PC-3 (cell line): Measurements from ENCODE around the gene SYNGR4. TPM values are rescaled to one million over a fixed set of nuclear protein-coding genes. Genes with fewer than 3 reads are reported as not detected.

Experiments used
- ATAC-seq: fragments of 200-7000 bp; cut with Tn5 transposase; 2 replicates; pipeline ENCODE4 v1.9.1; 2020; ENCODE audit warnings: mild to moderate bottlenecking, moderate library complexity
- BruUV-seq: library from RNA; stranded (reverse); fragments of 400-500 nt; replicated peaks from 2 replicates; lab custom pipeline; 2021; lab: Mats Ljungman, UMichigan
- CTCF ChIA-PET: fragments of 300-600 bp; sonication (Branson Sonifier 250); formaldehyde crosslinking; loops from one replicate; lab custom pipeline; 2022; ENCODE audit warnings: antibody characterized with exemption; lab: Charles Lee
- POLR2A ChIA-PET: fragments of 300-600 bp; sonication (Branson Sonifier 250); formaldehyde crosslinking; loops from one replicate; lab custom pipeline; 2022; ENCODE audit warnings: antibody characterized with exemption; ENCODE audit not compliant: unreplicated experiment; lab: Charles Lee
- DNase-seq: peaks from one replicate; pipeline ENCODE4 v3.0.0-alpha.2; 2015
- H2AFZ ChIP-seq: fragments of 300-600 bp; sonication (generic); 2 replicates; pipeline ENCODE4 v1.6.0; 2016; ENCODE audit warnings: antibody characterized with exemption, low read length
- H3F3A ChIP-seq: fragments of 300-600 bp; sonication (generic); one replicate; pipeline ENCODE4 v1.6.0; 2017; ENCODE audit warnings: antibody characterized with exemption, low read length, control low read depth, mild to moderate bottlenecking; ENCODE audit not compliant: unreplicated experiment
- H3K27ac ChIP-seq: fragments of 300-600 bp; sonication (generic); 2 replicates; pipeline ENCODE4 v1.5.1; 2016; ENCODE audit warnings: mild to moderate bottlenecking, low read length
- H3K27me3 ChIP-seq: fragments of 300-600 bp; sonication (generic); 2 replicates; pipeline ENCODE4 v1.6.1; 2016; ENCODE audit warnings: low read length, mixed read lengths
- H3K36me3 ChIP-seq: fragments of 300-600 bp; sonication (generic); 2 replicates; pipeline ENCODE4 v1.6.1; 2016; ENCODE audit warnings: low read depth, mixed run types, low read length, mixed read lengths
- H3K4me1 ChIP-seq: fragments of 300-600 bp; sonication (generic); 2 replicates; pipeline ENCODE4 v1.5.1; 2016; ENCODE audit warnings: low read length; ENCODE audit not compliant: insufficient read depth
- H3K4me2 ChIP-seq: fragments of 300-600 bp; sonication (generic); 2 replicates; pipeline ENCODE4 v1.6.0; 2016; ENCODE audit warnings: low read length
- H3K4me3 ChIP-seq: fragments of 300-600 bp; sonication (generic); 2 replicates; pipeline ENCODE4 v1.5.1; 2016; ENCODE audit warnings: mild to moderate bottlenecking, low read length, mixed read lengths
- H3K79me2 ChIP-seq: fragments of 300-600 bp; sonication (generic); 2 replicates; pipeline ENCODE4 v1.6.1; 2017; ENCODE audit warnings: low read length, mixed read lengths
- H3K9ac ChIP-seq: fragments of 300-600 bp; sonication (generic); 2 replicates; pipeline ENCODE4 v1.6.0; 2016; ENCODE audit warnings: mild to moderate bottlenecking, low read length
- H3K9me2 ChIP-seq: fragments of 300-600 bp; sonication (generic); replicated peaks from 2 replicates; pipeline ENCODE4 v1.6.1; 2016; ENCODE audit warnings: mixed run types, low read length, mixed read lengths
- H3K9me3 ChIP-seq: fragments of 300-600 bp; sonication (generic); 2 replicates; pipeline ENCODE4 v1.6.1; 2016; ENCODE audit warnings: low read length, mixed read lengths
- H4K20me1 ChIP-seq: fragments of 300-600 bp; sonication (generic); 2 replicates; pipeline ENCODE4 v1.6.1; 2016; ENCODE audit warnings: low read length, mixed read lengths
- CTCF ChIP-seq: fragments of 300-600 bp; sonication (generic); conservative IDR thresholded peaks from 2 replicates; pipeline ENCODE4 v1.5.1; 2017; ENCODE audit warnings: antibody characterized with exemption, low read depth, mild to moderate bottlenecking, low read length
- EZH2 ChIP-seq: fragments of 300-600 bp; sonication (generic); IDR thresholded peaks from one replicate; pipeline ENCODE4 v1.6.1; 2017; ENCODE audit warnings: antibody characterized with exemption, mild to moderate bottlenecking, low read length; ENCODE audit not compliant: unreplicated experiment
- EZH2phosphoT487 ChIP-seq: fragments of 300-600 bp; sonication (generic); IDR thresholded peaks from 2 replicates; pipeline ENCODE4 v1.6.1; 2018; ENCODE audit warnings: mild to moderate bottlenecking, antibody characterized with exemption, low read length, borderline replicate concordance
- intact Hi-C: fragments of 100-400 bp; cut with micrococcal nuclease; formaldehyde crosslinking; loops from 2 replicates; pipeline ENCODE4 v1.9.0; 2023
- total RNA-seq: library from RNA; depleted of rRNA; stranded (reverse); fragments of >200 nt; gene quantifications from 2 replicates; pipeline ENCODE4 v1.2.3, GENCODE V29; 2014

SYNGR4 gene
- total RNA-seq, 1 experiment from 2014 or later: not detected

- Histone ChIP-seq H3K27ac (no peak overlapping the region), H3K4me1 (peaks cover 9% of the 10 kb centered on the region), H2AFZ (peak overlapping the region; percentile 67), H3F3A (no peaks in the 10 kb centered on the region), H3K27me3 (no peaks in the 10 kb centered on the region; the same call in 1 of the 2 replicates), H3K36me3 (no peaks in the 10 kb centered on the region), H3K9me3 (no peaks in the 10 kb centered on the region), H3K4me2 (peak overlapping the region; percentile 81), H3K79me2 (no peaks in the 10 kb centered on the region), H3K9ac (peak overlapping the region; percentile 63), H3K4me3 (peak overlapping the region; percentile 64), H3K9me2 (no peaks in the 10 kb centered on the region), H4K20me1 (no peaks in the 10 kb centered on the region)
- intact Hi-C loops: no loop called here
- ATAC-seq (no peak), DNase-seq (no peak)
- no peak for TF ChIP-seq CTCF
- TF ChIP-seq EZH2: no peak
- no peak for TF ChIP-seq EZH2phosphoT487
- CTCF ChIA-PET: no interaction called here
- BruUV-seq: no TSS peak
- POLR2A ChIA-PET: no interaction called here
Measured at GRCh38 chr19:48397263-48398101, 33.3 kb downstream of the SYNGR4 start.

DNA sequence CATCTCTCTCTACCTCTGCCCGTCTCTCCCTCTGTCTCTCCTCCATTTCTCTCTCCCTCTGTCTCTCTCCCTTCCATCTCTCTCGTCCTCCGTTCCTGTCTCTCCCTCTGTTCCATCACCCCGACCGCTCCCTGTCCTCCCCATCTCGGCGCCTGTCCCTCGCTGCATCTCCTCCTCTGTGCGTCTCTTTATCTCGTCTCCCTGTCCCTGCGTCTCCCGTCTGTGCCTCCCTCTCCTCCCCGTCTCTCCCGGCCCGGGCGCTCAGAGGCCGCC lies 33.9 kb downstream of the SYNGR4 start:
- intact Hi-C loops: no loop called here
- peak overlapping the region; percentile 63 for H3K9ac ChIP-seq
- no peaks in the 10 kb centered on the region for H3F3A ChIP-seq
- BruUV-seq: no TSS peak
- no peaks in the 10 kb centered on the region; the same call in 1 of the 2 replicates for H3K27me3 ChIP-seq
- no peaks in the 10 kb centered on the region for H4K20me1 ChIP-seq
- H3K79me2 ChIP-seq: no peaks in the 10 kb centered on the region
- TF ChIP-seq EZH2phosphoT487 (no peak), EZH2 (no peak), CTCF (no peak)
- H2AFZ ChIP-seq: peak overlapping the region; percentile 67
- H3K4me2 ChIP-seq: peak overlapping the region; percentile 81
- ChIA-PET POLR2A (no interaction called here), CTCF (no interaction called here)
- no peak for ATAC-seq
- H3K9me3 ChIP-seq: no peaks in the 10 kb centered on the region
- no peak overlapping the region for H3K27ac ChIP-seq
- no peaks in the 10 kb centered on the region for H3K9me2 ChIP-seq
- H3K36me3 ChIP-seq: no peaks in the 10 kb centered on the region
- peak overlapping the region; percentile 64 for H3K4me3 ChIP-seq
- DNase-seq: no peak
- H3K4me1 ChIP-seq: peaks cover 9% of the 10 kb centered on the region
